ENCODE measurements around the gene NYNRIN. TPM values are rescaled to one million over a fixed set of nuclear protein-coding genes. Genes with fewer than 3 reads are reported as not detected.
"Not testable (repeated sequence)": the region's sequence is repeated elsewhere in the genome, so short reads cannot be mapped to it uniquely, and the experiment has no call there.

NYNRIN gene
- total and polyA plus RNA-seq, 5 donors = 5.1 to 12.0 (median 9.4) TPM

DNA sequence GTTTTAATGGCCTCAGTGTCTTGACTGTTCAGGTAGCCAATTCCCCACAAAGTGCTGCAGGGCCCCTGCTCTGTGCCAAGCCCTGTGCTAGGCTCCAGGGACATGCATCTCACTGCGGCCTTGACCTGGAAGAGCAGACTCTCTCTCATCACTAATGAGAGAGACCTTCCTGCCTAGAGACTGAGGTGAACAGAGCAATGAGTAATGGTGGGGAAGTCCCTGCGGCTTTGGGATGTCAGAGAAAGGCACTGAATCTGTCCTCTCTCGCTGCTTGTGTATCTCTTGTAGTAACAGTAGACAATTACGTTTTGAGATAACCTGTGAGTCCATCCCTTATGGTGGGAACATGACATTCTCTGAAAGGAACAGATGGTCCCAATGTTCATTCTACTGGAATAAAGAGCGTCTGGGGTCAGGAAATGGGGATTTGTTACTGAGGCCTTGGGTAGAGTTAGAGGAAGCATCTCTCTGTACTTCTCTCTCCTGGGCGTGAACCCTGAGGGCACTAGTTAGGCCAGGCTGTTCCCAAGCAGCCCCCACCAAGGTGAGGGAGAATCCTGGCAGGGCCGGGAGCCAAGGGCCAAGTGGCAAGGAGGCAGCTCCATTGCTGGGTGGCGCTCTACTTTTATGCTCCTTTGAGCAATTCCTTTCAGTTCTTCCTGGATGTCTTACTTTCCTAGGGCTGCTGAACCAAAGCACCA lies 17.3 kb upstream of the NYNRIN start:
- ATAC-seq = no peak

DNA sequence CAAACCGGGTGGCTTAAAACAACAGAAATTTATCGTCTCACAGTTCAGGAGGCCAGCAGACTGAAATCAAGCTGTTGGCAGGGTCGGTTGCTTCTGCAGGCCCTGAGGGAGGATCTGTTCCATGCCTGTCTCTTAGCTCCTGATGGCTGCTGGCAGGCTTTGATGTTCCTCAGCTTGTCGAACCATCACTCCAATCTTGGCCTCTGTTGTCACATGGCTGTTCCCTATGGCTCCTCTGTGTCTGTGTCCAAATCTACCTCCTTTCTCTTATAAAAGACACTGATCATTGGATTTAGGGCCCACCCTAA lies 16.8 kb upstream of the NYNRIN start:
- intact Hi-C loops (cut with DNase I) = no loop called here
- no peak overlapping the region for H3K4me3 ChIP-seq (ENCODE audit: low read length)
- WGBS = 50% methylated on average over 4 of the region's 4 CpGs

More for the DNA sequence above, 17.3 kb upstream of the NYNRIN start:
- H3K27me3 ChIP-seq (ENCODE audit: control insufficient read depth, insufficient read depth) = no peaks in the 10 kb centered on the region
- WGBS = 78% methylated on average over 8 of the region's 8 CpGs
- H3K4me3 ChIP-seq (ENCODE audit: low read length) = no peak overlapping the region
- no peak overlapping the region for H3K27ac ChIP-seq (ENCODE audit: low read length)
- H3K4me1 ChIP-seq (ENCODE audit: control insufficient read depth, insufficient read depth, low read length) = peaks cover 1% of the 10 kb centered on the region
- intact Hi-C loops (cut with DNase I) = no loop called here
- DNase-seq = no peak
- H3K9me3 ChIP-seq (ENCODE audit: control insufficient read depth, low read length) = no peaks in the 10 kb centered on the region

DNA sequence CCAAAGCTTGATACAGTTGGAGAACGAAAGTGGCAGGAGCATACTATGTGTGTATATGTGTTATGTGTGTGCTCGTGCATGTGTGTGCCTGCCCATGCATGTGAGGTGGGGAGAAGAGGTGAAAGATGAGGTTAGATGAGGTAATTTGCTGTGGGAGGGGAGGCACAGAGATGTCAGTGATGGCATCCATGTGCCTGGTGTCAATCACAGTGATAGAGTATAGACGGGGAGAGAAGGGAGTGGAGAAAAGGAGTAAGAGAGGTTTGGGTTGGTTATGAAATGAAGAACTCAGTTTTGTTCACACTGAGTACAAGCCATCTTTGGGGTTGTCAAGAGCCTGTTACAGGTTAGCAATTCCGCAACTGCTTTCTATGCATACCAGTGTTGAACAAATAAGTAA lies 14.6 kb upstream of the NYNRIN start:
- no peaks in the 10 kb centered on the region for H3K27me3 ChIP-seq (ENCODE audit: control insufficient read depth, insufficient read depth)
- intact Hi-C loops (cut with DNase I) = no loop called here
- no peak overlapping the region for H3K4me3 ChIP-seq (ENCODE audit: low read length)
- no peaks in the 10 kb centered on the region for H3K4me1 ChIP-seq (ENCODE audit: control insufficient read depth, insufficient read depth, low read length)
- no peaks in the 10 kb centered on the region for H3K9me3 ChIP-seq (ENCODE audit: control insufficient read depth, low read length)
- no peak for ATAC-seq
- 88% methylated on average over 4 of the region's 4 CpGs for WGBS
- DNase-seq = no peak
- H3K27ac ChIP-seq (ENCODE audit: low read length) = no peak overlapping the region

More for the DNA sequence above, 16.8 kb upstream of the NYNRIN start:
- Histone ChIP-seq H3K27ac (ENCODE audit: low read length) (no peak overlapping the region), H3K27me3 (ENCODE audit: control insufficient read depth, insufficient read depth) (no peaks in the 10 kb centered on the region), H3K9me3 (ENCODE audit: control insufficient read depth, low read length) (no peaks in the 10 kb centered on the region), H3K4me1 (ENCODE audit: control insufficient read depth, insufficient read depth, low read length) (no peaks in the 10 kb centered on the region)
- ATAC-seq (peak in 1 of 2 donors; percentile 40), DNase-seq (peak in 1 of 3 donors; percentile 63)

DNA sequence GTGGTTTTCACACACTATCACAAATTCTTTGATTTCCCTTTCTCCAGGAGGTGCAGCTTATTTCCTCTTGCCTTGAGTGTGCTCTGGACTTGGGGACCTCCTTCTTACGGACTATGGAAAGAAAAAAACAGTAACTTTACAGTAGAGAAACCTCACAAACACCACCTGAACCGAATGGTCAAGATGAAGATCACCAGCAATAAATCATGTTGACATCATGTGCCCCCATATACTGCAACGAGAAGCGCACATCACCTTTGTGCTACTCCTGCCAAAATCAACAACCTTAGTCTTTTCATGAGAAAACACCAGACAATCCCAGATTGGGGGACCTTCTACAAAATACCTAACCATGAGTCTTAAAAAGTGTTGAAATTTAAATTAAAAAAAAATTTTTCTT lies 13.3 kb upstream of the NYNRIN start:
- ATAC-seq (no peak), DNase-seq (no peak)
- Histone ChIP-seq H3K4me3 (ENCODE audit: low read length) (no peak overlapping the region), H3K9me3 (ENCODE audit: control insufficient read depth, low read length) (no peaks in the 10 kb centered on the region), H3K27ac (ENCODE audit: low read length) (no peak overlapping the region), H3K4me1 (ENCODE audit: control insufficient read depth, insufficient read depth, low read length) (no peaks in the 10 kb centered on the region), H3K27me3 (ENCODE audit: control insufficient read depth, insufficient read depth) (no peaks in the 10 kb centered on the region)
- intact Hi-C loops (cut with DNase I) = no loop called here
- WGBS = 84% methylated on average over 4 of the region's 4 CpGs

DNA sequence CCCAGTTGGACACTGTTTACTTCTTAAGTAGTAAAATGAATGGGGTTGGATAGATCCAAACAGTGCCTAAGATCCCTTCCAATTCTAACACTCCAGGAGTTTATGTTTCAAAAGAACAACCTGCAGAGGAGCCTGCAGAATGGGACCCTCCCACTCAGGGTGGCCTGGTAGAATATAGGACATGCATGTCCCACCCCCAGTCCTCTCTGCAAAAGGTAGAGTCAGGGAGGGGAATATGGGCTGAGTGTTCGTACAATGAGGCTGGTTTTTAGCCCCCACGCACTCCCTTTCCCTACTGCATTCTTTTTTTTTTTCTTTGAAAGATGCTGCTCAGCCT lies 11.8 kb upstream of the NYNRIN start:
- no peak overlapping the region for H3K4me3 ChIP-seq (ENCODE audit: low read length)
- ATAC-seq (no peak), DNase-seq (no peak)
- no peaks in the 10 kb centered on the region for H3K9me3 ChIP-seq (ENCODE audit: control insufficient read depth, low read length)
- no peak overlapping the region for H3K27ac ChIP-seq (ENCODE audit: low read length)
- no peaks in the 10 kb centered on the region for H3K4me1 ChIP-seq (ENCODE audit: control insufficient read depth, insufficient read depth, low read length)
- 86% methylated on average over 2 of the region's 2 CpGs for WGBS
- intact Hi-C loops (cut with DNase I) = no loop called here
- H3K27me3 ChIP-seq (ENCODE audit: control insufficient read depth, insufficient read depth) = no peaks in the 10 kb centered on the region

DNA sequence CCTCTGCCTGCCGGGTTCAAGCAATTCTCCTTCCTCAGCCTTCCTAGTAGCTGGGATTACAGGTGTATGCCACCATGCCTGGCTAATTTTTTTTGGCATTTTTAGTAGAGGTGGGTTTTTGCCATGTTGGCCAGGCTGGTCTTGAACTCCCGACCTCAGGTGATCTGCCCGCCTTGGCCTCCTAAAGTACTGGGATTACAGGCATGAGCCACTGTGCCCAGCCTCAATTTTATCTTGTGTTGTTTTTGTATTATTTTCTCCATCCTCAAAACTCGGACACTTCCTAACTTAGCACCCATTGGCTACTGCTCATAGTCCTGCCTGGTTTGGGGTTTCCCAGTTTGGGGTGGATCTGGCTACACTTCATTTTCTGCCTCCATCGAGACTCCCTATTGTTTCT lies 11.2 kb upstream of the NYNRIN start:
- H3K9me3 ChIP-seq (ENCODE audit: control insufficient read depth, low read length); H3K27ac ChIP-seq (ENCODE audit: low read length); intact Hi-C loops (cut with DNase I); DNase-seq; H3K27me3 ChIP-seq (ENCODE audit: control insufficient read depth, insufficient read depth); H3K4me1 ChIP-seq (ENCODE audit: control insufficient read depth, insufficient read depth, low read length); ATAC-seq; H3K4me3 ChIP-seq (ENCODE audit: low read length): not testable (repeated sequence)
- 89% methylated on average over 5 of the region's 5 CpGs for WGBS

DNA sequence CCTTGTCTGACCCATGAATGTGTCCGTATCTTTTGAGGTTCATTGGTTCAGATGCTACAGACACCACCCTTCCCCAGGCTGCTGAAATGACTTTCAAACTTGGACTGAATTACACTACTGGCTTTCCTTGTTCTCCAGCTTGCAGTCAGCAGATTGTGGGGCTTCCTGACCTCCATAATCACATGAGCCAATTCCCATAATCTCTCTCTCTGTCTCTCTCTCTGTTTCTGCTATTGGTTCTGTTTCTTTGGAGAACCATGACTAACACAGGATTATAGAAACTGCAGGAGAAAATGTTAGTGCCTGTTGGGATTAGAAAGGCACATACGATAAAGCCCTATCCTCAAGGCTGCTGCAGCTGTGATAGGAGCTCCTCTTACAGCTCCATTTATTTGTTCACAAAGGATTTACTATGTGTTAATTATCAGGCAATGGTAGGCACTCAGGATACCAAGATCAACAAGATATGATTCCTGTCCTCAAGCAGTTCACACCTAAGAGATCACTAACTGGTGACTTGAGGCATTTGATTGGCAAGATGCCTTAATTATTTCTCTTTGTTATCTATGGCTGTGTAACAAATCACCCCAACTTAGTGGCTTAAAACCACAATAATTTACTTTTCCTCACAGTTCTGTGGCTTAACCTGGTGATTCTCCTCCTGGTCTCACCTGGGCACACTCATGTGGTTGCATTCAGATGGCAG lies 10.2 kb upstream of the NYNRIN start:
- no peaks in the 10 kb centered on the region for H3K9me3 ChIP-seq (ENCODE audit: control insufficient read depth, low read length)
- H3K27me3 ChIP-seq (ENCODE audit: control insufficient read depth, insufficient read depth) = no peaks in the 10 kb centered on the region
- peak; percentile 45 to 64 for ATAC-seq
- 46% methylated on average over 2 of the region's 2 CpGs for WGBS
- H3K4me3 ChIP-seq (ENCODE audit: low read length) = no peak overlapping the region
- no peak for DNase-seq
- peak overlapping the region; percentile 28 for H3K27ac ChIP-seq (ENCODE audit: low read length)
- H3K4me1 ChIP-seq (ENCODE audit: control insufficient read depth, insufficient read depth, low read length) = no peaks in the 10 kb centered on the region
- intact Hi-C loops (cut with DNase I) = no loop called here

DNA sequence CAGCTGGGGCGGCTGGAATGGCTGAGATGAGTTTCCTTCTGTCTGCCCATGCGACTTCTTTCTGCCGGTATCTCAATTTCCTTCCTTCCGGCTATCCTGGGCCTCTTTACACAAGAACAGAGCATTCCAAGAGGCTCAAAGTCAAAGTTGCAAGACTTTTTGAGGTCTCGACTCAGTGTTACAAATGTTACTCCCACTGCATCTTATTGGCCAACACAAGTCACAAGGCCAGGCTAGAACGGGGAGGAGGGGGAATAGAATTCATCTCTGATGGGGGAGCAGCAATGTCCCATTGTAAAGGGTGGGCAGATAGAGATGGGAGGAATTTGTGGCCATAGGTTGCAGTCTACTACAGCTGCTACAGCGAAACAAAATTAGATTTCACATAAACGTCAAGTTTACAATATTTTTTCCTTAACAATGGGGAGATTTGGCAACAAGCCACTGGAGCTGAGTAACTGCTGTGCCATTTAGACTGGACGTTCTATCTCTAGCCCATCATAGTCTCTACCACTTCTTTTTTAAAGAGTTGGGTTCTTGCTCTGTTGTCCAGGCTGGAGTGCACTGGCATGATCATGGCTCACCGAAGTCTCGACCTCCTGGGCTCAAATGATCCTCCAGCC lies 9.5 kb upstream of the NYNRIN start:
- 44% methylated on average over 11 of the region's 11 CpGs for whole genome bisulfite sequencing
- Histone ChIP-seq H3K4me3 (ENCODE audit: low read length) (no peak overlapping the region), H3K4me1 (ENCODE audit: control insufficient read depth, insufficient read depth, low read length) (no peaks in the 10 kb centered on the region), H3K9me3 (ENCODE audit: control insufficient read depth, low read length) (no peaks in the 10 kb centered on the region), H3K27ac (ENCODE audit: low read length) (peak overlapping the region; percentile 28), H3K27me3 (ENCODE audit: control insufficient read depth, insufficient read depth) (no peaks in the 10 kb centered on the region)
- ATAC-seq (peak; percentile 71 to 72), DNase-seq (no peak)
- intact Hi-C loops (cut with DNase I) = no loop called here

DNA sequence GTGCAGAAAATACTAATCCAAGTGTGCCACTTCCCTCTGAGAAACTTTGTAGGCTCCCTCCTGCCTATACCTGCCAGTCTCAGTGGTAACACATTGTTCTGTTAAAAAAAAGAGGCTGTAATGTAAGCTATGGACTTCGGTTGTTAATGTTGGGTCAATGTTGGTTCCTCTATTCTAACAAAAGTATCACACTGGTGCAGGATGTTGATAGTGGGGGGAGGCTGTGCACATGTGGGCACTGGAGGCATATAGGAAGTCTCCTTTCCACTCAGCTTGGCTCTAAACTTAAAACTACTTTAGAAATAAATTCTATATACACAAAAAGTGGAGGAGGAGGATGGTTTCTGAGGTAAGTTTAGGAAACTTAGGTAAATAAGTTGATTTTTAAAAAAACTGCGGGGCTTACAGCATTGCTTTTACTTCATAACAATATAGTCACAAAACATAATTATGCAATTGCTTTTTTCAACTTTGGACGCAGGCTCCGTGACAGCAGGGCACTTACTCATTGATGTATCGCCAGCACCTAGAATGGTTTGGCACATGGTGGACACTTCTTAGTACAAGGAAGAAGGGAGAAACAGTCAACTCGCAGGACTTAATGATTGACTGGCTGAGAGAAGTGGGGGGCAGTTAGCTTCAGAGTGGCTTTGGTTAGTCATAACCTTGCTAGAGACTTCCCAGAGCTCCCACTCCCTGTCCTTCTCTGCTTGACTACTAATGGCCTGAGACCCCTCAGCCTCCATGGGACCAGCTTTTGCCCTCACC lies 7.9 kb upstream of the NYNRIN start:
- H3K27ac ChIP-seq (ENCODE audit: low read length) = no peak overlapping the region
- intact Hi-C loops (cut with DNase I) = no loop called here

DNA sequence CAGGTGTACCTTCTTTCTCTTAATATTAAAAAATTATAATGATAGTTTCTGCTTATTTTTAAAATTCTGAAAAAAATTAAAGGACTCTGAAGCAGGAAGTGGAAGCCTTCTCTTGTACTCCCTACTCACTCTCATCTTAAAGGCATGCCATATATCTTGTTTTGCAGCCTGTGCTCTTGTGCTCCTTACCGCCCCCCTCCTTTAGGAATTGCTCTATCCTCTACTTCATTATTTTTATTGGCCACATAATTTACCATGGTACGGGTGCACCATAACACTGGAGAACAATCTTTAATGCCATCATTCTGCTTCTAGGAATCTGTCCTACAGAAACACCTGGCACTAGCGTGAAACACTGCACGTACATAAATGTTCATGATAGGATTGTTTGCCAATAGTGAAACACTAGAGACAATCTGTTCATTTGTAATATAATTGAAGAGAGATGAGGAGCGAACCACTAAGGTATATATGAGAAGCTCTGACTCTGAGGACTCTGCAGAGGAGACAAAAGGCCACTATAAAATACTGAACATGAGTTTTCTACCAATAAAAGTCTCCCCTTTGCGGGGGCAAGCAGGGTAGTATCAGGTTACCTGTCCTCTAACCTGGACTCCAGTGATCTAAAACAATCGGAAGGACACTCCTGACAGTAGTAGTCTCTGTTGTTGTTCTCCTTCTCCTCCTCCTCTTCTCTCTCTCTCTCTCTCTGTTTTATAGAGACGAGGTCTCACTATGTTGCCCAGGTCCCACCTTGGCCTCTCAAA lies 6.3 kb upstream of the NYNRIN start:
- Histone ChIP-seq H3K9me3 (ENCODE audit: control insufficient read depth, low read length) (no peaks in the 10 kb centered on the region), H3K27ac (ENCODE audit: low read length) (no peak overlapping the region), H3K4me1 (ENCODE audit: control insufficient read depth, insufficient read depth, low read length) (no peaks in the 10 kb centered on the region), H3K27me3 (ENCODE audit: control insufficient read depth, insufficient read depth) (no peaks in the 10 kb centered on the region), H3K4me3 (ENCODE audit: low read length) (no peak overlapping the region)
- 71% methylated on average over 8 of the region's 8 CpGs for WGBS
- intact Hi-C loops (cut with DNase I) = no loop called here
- DNase-seq (no peak), ATAC-seq (no peak)

More for the DNA sequence above, 7.9 kb upstream of the NYNRIN start:
- ATAC-seq = no peak
- Histone ChIP-seq H3K9me3 (ENCODE audit: control insufficient read depth, low read length) (no peaks in the 10 kb centered on the region), H3K27me3 (ENCODE audit: control insufficient read depth, insufficient read depth) (no peaks in the 10 kb centered on the region), H3K4me1 (ENCODE audit: control insufficient read depth, insufficient read depth, low read length) (no peaks in the 10 kb centered on the region), H3K4me3 (ENCODE audit: low read length) (no peak overlapping the region)
- DNase-seq = no peak
- 75% methylated on average over 6 of the region's 6 CpGs for WGBS
